NCI-H2196 (cell line): ENCODE data around the gene C1orf226.
"Not testable (repeated sequence)": the region's sequence is repeated elsewhere in the genome, so short reads cannot be mapped to it uniquely, and the experiment has no call there.

Experiments used
- DNase-seq: peaks from one replicate; lab custom pipeline; 2025; ENCODE audit not compliant: unreplicated experiment; lab: John Stamatoyannopoulos, UW

Gene C1orf226, protein sequence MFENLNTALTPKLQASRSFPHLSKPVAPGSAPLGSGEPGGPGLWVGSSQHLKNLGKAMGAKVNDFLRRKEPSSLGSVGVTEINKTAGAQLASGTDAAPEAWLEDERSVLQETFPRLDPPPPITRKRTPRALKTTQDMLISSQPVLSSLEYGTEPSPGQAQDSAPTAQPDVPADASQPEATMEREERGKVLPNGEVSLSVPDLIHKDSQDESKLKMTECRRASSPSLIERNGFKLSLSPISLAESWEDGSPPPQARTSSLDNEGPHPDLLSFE

DNA sequence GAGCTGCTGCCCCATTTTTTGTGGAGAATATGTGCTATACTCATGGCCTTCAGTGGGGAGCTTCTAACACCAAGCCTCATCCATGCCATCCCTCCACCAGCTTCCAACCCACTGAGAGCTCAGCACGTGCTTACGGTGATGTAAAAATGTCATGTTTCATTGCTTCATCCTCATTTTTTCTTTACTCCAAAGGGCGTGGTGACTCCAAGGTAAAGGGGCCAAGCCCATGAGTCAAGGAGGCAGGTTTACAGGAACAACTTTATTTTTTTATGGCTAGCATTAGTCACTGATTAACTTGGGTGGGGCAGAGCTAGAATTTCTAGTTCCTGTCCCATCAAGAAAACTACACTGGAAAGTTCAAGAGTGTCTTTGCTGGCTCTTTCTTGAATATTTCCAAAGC lies at the start of gene C1orf226:
Gene C1orf226 (plus strand): TSS at position 346 of the 400 bp plus-strand sequence. CDS start 174 bp downstream, outside the sequence.
- no peak for DNase-seq

DNA sequence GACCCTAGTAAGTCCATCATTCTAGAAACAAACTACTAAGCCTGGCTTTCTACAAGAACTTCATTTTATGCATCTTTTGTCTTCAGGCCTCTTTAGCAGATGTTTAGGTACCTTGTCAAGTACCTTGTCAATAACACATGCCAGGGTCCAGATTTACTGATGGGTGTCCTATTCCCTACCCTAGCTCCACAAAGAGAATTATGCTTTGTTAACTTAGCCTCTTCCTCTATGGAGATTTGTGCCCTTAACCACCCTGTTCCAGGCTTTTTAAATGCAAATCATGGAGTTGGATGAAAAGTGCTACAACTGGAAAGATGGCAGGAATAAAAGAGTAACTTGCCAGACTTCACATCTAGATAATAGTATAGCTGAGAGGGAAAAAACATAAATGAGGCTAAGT lies 47.5 kb upstream of the C1orf226 start:
- no peak for DNase-seq

GRCh38 chr1:162335126-162335525 lies 46.4 kb upstream of the C1orf226 start:
- DNase-seq = no peak

DNA sequence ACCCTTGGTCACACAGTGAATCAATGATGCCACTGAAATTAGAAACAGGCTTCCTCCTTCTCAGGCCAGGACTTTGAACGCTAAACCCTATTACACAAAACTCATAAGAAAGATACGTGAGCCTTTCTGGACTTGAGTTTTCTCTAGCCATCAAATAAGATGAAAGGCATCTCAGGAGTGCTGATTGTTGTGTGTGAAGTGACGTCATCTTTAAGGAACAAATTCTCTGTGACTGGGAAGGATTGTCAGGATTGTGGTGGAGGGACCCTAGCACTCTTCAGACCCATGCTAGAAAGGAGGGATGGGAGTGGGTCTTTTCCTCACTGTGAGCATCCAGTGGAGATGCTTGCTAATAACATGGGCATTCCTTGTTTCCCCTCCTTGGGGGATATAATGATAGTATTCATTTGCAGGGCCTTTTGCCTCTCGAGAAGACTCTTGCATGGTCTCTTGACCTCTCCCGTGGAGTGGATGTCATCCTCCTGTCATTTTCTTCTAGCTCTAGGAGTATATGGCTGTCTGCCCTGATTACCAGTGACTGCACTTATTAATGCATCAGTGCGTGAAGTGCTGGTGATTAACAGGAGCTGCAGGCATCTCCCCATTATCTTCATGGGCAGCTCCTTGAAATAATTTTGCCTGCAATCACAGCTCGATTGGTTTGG lies 44.8 kb upstream of the C1orf226 start:
- DNase-seq = no peak

DNA sequence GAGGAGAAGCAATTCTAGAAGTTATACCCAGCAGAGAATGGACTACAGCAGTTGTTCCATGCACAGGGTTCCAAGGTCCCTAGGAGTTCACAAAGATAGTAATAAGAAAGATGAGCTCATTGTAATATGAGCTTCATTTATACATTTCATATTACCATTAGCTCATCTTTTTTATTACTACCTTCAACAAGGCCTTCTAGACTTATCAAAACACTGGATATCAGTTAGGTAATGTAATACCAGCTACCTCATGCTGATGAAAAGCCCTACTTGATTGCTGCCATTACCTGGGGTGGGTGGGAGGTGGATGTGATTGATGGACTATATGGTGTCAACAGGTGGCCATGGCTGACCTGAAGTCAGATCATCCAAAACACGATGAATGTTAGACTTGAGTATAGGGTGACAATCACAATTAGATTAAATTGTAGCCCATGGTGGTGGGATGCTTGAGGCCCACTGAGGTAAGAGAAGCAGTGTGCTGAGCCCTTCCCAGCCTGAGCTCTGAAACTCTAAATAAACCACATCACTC lies 39.0 kb upstream of the C1orf226 start:
- no peak for DNase-seq

GRCh38 chr1:162343470-162343869 lies 38.1 kb upstream of the C1orf226 start:
- no peak for DNase-seq

DNA sequence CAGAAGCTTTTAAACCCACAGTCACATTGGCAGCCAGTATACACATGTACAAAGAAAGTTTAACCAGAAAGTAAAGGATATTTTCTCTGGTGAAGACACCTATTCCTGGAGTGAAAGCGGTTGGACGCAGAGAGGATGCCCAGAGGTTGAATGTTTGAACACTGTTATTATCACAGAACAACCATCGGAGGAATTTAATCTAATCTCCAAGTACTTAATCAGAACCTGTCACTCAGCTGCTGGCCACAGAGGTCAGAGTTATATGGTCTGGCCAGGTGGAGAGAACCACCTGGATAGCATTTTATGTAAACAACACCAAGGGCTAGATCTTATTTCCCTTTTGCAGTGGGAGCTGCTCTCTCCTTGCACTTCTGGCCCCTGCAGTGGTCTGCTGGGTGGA lies 34.2 kb upstream of the C1orf226 start:
- no peak for DNase-seq

DNA sequence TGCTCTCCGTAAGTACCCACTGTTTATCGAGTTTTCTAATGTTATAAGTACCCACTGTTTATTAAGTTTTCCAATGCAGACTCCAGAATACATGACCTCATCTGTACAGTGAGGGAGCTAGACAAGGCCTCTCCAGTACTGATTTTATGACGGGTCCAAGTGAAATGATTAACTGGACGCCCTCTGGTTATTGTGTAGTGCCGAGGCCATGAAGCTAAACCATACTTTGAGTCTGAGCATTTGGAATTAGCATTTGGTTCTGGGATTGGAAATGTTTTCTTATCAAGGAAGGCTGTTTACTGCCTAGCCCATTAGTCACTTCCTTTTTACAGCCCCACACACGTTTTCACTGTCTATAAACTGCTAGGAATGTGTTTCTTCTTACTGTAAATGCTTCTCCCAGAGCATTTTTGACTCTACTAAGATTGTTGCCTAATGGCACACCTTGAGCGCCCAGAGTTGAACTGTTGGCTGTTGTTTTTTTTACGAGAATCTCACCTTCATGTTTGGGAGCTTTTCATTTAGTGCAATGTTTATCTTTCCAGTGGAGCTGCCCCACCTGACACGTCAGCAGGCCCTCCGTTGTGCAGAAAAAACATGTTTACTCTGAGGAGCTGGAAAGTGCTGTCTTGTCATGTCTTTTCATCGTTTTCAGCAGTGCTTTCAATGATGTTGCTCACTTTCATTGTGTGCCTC lies 31.7 kb upstream of the C1orf226 start:
- DNase-seq = no peak

- DNase-seq = no peak
Observed at GRCh38 chr1:162351246-162351842, 30.2 kb upstream of the C1orf226 start.

DNA sequence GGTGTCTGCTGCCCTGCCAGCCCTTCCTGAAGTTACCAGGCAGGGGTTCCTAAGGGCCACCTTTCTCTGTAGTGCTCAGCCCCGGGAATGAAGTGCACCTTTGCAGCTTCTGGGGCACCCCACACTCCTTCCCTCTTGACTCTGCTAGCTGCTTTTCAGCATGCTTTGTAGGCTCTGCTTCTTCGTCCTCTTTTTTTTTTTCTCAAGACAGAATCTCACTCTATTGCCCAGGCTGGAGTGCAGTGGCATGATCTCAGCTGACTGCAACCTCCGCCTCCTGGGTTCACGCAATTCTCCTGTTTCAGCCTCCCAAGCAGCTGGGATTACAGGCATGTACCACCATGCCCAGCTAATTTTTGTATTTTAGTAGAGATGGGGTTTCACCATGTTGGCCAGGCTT lies 29.7 kb upstream of the C1orf226 start:
- DNase-seq = not testable (repeated sequence)

GRCh38 chr1:162353078-162353477 lies 28.4 kb upstream of the C1orf226 start:
- no peak for DNase-seq

DNA sequence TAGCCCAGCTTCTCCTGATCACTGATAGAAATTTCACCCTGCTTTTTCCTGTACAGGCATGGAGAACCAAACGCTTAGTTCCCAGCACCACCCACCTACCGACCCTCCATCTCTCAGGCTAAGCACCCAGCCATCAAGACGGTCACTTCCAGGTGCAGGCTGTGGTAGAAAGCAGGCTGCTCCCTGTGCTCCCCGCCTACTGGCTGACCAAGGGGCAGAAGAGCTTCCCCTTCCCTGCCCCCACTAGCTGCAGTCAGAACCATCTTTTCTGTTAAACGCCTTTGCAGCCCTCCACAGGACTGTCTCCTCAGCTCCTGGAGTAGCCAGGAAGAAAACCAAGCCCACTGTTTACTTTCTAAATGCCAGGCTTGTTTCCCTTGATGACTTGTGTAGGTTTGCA lies 27.8 kb upstream of the C1orf226 start:
- DNase-seq = no peak

DNA sequence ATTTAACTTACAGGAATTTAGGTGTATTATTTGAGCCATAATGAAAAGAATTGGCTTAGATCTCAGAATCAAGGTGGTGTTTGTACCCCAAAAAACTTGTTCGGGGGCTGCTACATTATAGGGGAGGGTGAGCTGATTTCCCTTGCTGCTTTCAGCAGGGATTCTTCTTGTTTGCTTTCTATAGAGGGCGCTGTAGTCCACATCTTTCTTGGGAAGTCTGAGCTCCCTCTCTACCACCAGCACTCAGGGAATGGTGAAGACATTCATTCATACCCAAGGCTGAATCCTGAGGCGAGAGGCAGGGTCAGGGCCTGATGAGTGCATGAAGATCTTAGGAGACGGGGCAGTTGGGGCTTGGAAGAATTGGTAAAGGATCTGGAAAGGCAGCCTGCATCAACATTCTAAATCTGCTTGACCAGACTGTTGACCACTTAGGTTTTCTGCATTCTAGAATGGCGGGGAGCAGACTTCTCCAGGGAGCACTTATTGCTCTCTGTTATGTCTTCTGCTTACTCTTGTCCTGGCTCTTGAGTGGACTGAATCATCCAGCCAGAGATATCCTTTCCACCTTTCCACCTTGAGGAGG lies 23.8 kb upstream of the C1orf226 start:
- DNase-seq = peak; percentile 37

DNA sequence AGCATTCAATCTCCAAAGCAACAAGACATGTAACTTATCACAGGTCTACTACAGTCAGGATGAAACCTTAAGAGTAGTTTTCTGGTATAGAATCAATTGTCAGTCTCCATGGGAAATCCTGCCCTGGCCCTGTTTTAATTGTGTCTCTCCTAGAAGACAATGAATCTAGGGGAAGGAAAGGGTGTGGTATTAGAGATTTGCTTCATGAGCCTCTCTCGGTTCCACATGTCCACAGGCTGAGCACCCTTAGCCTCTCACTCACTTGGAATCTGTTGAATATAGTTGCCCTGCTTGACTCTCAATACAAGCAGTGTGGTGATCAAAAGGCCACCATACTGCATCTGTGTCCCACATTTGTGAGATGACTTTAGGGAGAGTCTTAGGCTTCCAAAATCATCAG lies 22.6 kb upstream of the C1orf226 start:
- no peak for DNase-seq

GRCh38 chr1:162359523-162360236 lies 21.8 kb upstream of the C1orf226 start:
- DNase-seq = no peak

GRCh38 chr1:162360237-162360873 lies 21.2 kb upstream of the C1orf226 start:
- DNase-seq = no peak

DNA sequence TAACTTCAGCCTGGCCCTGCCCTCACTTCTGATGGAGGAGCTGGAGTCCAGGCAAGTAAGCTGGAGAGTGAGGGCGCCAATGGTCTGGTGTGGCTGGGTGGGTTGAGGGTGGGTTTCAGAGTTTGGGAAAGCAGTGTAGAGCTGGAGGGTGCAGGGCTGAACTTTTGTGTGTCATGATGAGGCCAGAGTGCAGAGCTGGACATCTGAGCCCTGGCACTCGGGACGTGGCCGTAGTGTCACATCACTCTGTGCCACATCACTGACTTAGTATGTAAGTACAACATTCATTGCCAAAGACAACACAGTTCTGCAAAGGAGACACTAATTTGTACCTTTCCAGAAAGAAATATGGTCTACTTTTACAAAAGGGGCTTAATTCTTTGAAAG lies 20.7 kb upstream of the C1orf226 start:
- DNase-seq = no peak

- no peak for DNase-seq
Observed at GRCh38 chr1:162361349-162361748, 20.2 kb upstream of the C1orf226 start.

- DNase-seq = no peak
Observed at GRCh38 chr1:162363823-162364222, 17.7 kb upstream of the C1orf226 start.

- DNase-seq = no peak
Observed at GRCh38 chr1:162364498-162364897, 17.0 kb upstream of the C1orf226 start.
